ENCODE data around the gene MAMDC4.

The MAMDC4 gene

DNA sequence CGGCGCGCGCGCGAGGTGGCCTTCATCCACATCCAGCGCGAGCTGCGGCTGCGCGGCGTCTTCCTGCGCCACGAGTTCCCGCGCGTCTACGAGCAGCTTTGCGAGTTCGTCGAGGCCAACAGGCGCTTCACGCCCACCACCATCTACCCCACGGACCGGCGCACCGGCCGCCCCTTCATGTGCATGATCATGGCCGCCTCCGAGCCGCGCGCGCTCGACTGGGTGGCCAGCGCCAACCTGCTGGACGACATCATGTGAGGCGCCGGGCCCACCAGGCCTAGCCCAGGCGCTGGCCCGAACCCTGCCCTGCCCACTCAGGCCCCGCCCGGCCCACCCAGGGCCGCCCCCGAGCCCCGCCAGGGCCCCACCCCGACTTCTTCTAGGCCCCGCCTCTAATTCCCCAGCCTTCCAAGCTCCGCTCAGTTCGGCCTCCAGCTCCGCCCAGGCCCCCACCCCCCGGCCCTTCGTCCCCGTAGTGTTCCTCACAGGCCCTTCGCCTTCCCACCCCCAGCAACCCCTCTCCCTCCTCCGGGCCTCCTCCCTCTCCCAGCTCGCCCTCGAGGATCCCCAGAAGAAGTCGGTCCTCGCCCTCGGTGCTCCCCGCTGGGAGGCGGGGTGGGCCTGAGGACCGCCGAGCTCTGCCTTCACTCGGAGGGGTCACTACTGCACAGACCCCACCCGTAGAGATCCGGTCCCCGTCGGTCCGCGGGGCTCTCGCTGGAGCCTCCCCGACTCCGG is 4.9 kb upstream of the MAMDC4 start:
- no peak for TF ChIP-seq POLR2A (IDR thresholded peaks at IDR 0.05; ENCODE audit: low read length)
- no peak for TF ChIP-seq GATA1 (IDR thresholded peaks at IDR 0.05; ENCODE audit: low read depth, low read length)
- peak; percentile 70 to 76 for DNase-seq

GRCh38 chr9:136847826-136848392 is 4.2 kb upstream of the MAMDC4 start:
- DNase-seq, result peak; percentile 84
- TF ChIP-seq GATA1 (IDR thresholded peaks at IDR 0.05; ENCODE audit: low read depth, low read length) (no peak), POLR2A (IDR thresholded peaks at IDR 0.05; ENCODE audit: low read length) (no peak)

DNA sequence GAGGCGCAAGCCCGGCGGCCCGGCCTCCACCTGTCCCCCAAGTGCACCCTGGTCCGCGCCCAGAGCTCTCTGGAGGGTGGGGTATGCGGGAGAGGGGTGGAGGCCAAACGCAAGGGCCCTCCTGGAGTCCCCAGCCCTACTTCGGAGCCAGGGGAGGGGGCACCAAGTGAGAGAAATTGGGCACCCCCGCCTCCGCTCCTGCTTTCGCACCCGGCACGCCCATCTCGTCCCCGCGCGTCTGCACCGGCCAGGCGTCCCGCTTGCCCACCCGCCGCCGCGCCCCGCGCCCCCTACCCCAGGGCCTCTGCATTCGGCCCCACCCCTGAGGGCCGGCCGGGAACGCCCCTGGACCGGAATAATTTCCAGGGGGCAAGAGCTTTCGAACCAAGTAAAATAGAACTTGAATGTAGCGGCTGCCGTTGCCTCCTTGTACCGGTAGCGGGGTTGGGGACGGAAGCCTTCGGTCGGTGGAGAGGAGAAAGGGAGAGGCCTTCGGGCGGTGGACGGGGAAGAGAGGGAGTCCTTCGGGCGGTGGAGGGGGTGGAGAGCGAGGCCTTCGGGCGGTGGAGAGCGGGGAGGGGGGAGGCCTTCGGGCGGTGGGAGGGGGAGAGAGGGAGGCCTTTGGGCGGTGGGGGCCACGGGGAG is 3.6 kb upstream of the MAMDC4 start:
- TF ChIP-seq POLR2A (IDR thresholded peaks at IDR 0.05; ENCODE audit: low read length), result no peak
- no peak for TF ChIP-seq GATA1 (IDR thresholded peaks at IDR 0.05; ENCODE audit: low read depth, low read length)
- DNase-seq, result peak; percentile 81 to 83

DNA sequence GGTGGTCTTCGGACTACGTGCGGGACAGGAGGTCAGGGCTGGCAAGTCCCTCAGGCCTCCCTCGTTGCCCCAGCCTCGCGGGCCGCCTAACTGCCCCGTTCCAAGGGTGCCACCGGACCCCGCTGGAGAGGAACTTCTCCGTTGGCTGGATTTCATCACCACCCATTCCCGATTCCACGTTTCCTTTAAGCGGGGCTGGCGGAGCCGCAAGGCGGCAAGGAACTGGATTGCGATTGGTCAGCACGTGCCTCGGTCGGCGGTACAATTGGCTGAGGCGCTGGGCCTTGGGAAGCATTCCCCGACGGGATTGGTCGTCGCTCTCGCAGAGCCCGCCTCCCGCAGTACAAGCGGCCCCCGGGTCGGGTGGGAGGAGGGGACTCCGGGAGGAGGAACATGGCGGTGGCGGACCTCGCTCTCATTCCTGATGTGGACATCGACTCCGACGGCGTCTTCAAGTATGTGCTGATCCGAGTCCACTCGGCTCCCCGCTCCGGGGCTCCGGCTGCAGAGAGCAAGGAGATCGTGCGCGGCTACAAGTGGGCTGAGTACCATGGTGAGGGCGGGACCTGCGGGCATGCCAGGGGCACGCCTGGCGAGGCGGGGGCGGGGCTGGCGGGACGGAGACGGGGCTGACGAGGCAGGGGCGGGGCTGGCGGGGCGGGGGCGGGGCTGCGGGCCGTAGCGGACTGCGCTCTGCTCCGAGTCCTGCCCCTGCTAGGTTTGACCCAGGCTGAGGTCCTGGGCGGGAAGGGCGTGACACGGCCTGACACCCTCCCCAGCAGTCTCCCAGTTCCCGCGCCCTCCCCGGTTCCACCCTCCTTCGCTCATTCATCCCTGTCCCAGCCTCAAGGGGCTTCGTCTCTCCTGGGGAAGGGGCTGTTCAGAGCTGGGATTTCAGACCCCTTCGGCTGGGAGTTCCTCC is 2.8 kb upstream of the MAMDC4 start, which contains the start of gene PHPT1:
Gene PHPT1, plus strand, starts transcription at position 372 of the 922 bp plus-strand sequence. Its CDS starts 22 bp downstream, at position 394.
- DNase-seq, result peak; percentile 99
- no peak for TF ChIP-seq GATA1 (IDR thresholded peaks at IDR 0.05; ENCODE audit: low read depth, low read length)
- TF ChIP-seq POLR2A (IDR thresholded peaks at IDR 0.05; ENCODE audit: low read length), result peak; percentile 79

DNA sequence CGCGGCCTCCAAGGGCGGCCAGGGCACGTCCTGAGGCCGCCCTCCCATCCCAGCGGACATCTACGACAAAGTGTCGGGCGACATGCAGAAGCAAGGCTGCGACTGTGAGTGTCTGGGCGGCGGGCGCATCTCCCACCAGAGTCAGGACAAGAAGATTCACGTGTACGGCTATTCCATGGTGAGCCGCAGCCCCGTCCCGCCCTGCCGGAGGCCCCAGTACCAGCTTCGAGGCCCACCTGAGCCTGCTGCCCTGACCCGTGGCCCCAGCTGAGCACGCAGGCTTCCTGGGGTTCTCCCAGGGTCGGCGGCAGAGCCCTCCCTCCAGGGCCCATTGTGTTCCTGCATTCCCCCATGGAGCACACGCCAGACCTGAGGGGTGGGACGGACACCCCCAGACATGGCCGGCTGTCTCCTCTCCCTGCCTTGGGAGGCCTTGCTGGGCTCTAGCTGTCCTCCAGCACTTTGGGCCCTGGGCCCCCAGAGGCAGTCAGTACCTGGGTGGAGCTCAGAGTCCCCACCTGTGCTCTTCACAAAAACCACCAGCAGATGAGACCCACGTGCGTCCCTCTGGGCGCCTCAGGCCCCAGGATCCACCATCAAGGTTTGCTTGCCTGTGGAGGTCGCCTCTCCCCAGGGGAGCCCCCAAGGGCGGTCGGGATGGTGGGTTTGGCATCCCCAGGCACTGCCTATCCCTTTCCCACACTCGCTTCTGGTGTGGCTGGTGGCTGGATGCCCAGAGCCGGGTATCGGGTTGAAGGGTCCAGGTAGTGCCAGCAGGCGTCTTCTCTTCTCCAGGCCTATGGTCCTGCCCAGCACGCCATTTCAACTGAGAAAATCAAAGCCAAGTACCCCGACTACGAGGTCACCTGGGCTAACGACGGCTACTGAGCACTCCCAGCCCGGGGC is 1.9 kb upstream of the MAMDC4 start:
- no peak for DNase-seq

GRCh38 chr9:136850866-136851775 is 1.0 kb upstream of the MAMDC4 start:
- no peak for DNase-seq
- no peak for TF ChIP-seq POLR2A (IDR thresholded peaks at IDR 0.05; ENCODE audit: low read length)
- no peak for TF ChIP-seq GATA1 (IDR thresholded peaks at IDR 0.05; ENCODE audit: low read depth, low read length)

More for the DNA sequence above, 1.9 kb upstream of the MAMDC4 start:
- TF ChIP-seq GATA1 (IDR thresholded peaks at IDR 0.05; ENCODE audit: low read depth, low read length) (no peak), POLR2A (IDR thresholded peaks at IDR 0.05; ENCODE audit: low read length) (no peak)

GRCh38 chr9:136852664-136853595 is 784 bp downstream of the MAMDC4 start:
- no peak for DNase-seq

DNA sequence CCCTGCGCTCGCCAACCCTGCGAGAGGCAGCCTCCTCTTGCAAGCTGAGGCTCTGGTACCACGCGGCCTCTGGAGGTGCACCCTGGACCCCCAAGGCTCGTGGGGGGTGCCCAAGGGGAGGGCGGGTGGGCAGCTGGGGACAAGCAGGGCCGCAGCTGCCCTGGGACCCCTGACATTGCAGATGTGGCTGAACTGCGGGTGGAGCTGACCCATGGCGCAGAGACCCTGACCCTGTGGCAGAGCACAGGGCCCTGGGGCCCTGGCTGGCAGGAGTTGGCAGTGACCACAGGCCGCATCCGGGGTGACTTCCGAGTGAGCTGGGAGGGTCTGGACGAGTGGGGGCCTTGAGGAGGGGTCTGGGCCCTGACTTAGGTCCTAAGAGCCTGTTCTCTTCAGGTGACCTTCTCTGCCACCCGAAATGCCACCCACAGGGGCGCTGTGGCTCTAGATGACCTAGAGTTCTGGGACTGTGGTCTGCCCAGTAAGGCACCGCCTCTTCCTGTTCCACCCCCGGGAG is 1.5 kb downstream of the MAMDC4 start:
- TF ChIP-seq POLR2A (IDR thresholded peaks at IDR 0.05; ENCODE audit: low read length) (no peak), GATA1 (IDR thresholded peaks at IDR 0.05; ENCODE audit: low read depth, low read length) (no peak)
- DNase-seq, result no peak

More at GRCh38 chr9:136852664-136853595, 784 bp downstream of the MAMDC4 start:
- no peak for TF ChIP-seq GATA1 (IDR thresholded peaks at IDR 0.05; ENCODE audit: low read depth, low read length)
- no peak for TF ChIP-seq POLR2A (IDR thresholded peaks at IDR 0.05; ENCODE audit: low read length)

DNA sequence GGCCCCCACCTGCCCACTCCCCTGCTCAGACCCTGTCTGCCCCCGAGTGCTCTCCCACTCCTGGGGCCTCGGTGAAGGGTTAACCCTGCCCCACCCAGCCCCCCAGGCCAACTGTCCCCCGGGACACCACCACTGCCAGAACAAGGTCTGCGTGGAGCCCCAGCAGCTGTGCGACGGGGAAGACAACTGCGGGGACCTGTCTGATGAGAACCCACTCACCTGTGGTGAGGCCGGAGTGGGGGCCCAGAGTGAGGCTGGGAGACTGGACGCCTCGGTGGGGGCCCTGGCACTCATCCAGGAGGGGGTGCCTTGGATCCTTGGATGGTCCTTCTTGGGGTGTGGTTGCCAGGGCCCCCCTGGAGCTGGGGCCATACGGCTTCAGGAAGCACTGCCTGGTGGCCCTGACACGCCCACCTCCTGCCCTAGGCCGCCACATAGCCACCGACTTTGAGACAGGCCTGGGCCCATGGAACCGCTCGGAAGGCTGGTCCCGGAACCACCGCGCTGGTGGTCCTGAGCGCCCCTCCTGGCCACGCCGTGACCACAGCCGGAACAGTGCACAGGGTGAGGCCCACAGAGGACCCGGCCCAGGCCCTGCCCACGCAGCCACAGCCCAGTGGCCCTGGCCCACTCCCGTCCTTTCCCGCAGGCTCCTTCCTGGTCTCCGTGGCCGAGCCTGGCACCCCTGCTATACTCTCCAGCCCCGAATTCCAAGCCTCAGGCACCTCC is 2.1 kb downstream of the MAMDC4 start:
- no peak for DNase-seq
- TF ChIP-seq GATA1 (IDR thresholded peaks at IDR 0.05; ENCODE audit: low read depth, low read length), result no peak
- no peak for TF ChIP-seq POLR2A (IDR thresholded peaks at IDR 0.05; ENCODE audit: low read length)

Measured in erythroblast (primary cell).